GM19193 (cell line): ENCODE results near the gene CLEC17A.

Experiments used
- POLR2A ChIP-seq: IDR thresholded peaks from 4 replicates; pipeline ENCODE4 v1.6.1; 2011; ENCODE audit not compliant: insufficient read depth, insufficient read length; ENCODE audit errors: extremely low read depth

The CLEC17A gene

DNA sequence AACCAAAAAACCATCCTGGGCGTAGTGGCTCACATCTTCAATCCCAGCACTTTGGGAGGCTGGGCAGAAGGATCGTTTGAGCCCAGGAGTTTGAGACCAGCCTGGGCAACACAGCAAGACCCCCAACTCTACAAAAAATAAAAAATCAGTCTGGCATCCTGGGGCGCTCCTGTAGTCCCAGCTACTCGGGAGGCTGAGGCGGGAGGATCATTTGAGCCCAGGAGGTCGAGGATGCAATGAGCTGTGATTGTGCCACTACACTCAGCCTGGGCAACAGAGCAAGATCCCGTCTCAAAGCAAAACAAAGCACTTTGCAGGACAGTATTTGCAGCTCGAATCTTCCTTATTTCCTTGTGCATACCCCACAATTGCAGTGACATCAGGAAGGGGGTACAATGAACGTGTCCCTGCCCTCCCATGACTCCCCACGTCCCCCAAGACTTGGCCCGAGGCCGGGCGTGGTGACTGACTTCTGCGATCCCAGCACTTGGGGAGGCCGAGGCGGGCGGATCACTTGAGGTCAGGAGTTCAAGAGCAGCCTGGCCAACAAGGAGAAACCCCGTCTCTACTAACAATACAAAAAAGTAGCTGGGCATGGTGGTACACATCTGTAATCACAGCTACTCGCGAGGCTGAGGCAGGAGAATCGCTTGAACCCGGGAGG, 11.9 kb upstream of the CLEC17A start:
- TF ChIP-seq POLR2A, result no peak

DNA sequence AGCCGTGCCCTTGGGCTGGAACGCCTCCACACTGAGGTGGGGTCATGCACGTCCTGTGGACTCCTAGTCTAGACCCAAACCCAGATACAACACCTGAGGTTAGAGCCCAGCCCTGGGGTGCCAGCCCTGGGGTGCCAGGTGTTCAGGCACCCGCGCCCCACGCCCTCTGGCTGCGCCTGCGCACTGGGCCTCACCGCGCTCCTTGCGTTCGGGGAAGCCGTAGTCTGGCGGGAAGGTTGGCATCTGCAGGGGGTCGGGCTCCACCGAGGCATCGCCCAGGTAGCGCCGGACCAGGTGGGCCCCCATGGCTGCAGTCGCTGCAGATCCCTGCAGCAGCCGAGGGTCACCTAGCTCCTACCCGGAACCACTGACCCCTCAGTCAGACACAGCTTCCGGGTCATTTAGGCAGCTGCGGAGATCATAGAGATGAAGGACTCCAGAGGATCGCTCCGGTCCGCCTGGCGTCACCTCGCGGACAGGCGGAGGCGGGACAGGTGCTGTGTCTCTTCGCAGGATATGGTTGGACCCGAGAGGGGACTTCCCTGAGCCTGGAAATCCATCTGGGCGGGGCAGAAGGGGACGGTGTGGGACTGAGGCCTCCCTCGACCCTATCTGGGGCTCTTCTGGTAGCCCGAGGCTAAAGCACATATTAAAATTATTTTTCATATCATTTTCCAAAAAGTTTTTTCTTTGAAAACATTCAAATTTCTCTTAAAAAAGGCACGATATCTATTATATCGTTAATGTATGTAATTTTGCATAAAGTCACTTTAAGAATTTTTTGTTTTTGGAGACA, 11.0 kb upstream of the CLEC17A start, which contains the start of gene NDUFB7:
Gene NDUFB7, minus strand, starts transcription at position 372 of the 796 bp plus-strand sequence. Its CDS starts 66 bp downstream, at position 306.
- peak; percentile 87 for TF ChIP-seq POLR2A

DNA sequence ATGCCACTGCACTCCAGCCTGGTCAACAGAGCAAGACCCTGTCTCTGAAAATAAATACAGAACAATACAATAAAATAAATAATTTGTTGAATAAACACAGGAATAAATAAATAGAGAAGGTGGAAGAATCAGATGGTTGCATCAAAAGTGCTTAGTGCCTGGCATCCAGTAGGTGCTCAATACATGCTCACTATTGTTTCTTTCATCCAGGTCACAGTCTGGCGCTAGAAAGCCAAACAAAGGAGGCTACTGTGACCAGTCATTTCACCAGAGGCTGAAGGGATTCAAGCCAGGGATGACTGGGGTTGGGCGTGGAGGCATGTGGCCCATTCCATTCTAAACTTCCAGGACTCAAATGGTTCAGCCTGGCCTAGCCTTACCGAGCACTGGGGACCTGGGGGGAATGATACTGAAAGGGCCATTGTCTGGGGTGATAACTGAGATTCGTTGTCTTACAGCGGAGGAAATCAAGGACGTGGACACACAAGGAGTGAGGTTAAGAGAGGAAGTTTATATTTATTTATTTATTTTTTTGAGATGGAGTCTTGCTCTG, 7.4 kb upstream of the CLEC17A start:
- TF ChIP-seq POLR2A, result no peak

DNA sequence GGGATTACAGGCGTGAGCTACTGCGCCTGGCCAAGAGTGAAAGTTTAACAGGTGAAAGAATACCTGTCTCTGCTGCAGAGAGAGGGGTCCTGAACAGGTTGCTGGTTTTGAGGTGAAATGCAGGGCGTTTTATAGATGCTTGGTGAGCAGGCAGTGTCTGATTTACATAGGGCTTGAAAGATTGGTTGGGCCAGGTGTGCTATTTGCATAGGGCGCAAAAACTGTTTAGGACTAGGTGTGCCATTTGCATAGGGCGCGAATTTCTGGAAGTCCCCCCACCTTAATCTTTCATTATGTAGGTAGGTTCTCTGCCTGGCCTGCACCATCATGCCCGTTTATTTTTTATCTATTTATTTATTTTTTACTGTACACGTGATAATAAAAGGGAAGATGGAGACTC, 6.5 kb upstream of the CLEC17A start:
- TF ChIP-seq POLR2A, result no peak

DNA sequence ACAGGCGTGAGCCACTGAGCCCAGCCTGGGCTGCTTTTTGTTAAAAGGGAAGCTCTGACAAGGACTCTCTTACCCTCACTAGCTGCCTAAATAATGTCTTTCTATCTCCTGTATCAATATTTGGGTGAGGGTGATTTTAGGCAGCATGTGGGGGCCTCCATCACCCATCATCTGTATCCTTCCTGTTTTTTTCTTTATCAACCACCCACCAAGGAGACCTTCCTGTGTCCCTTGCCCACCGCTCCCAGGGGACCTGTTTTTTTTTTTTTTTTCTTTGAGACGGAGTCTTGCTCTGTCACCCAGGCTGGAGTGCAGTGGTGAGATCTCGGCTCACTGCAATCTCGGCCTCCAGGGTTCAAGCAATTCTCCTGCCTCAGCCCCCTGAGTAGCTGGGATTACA, 5.6 kb upstream of the CLEC17A start:
- no peak for TF ChIP-seq POLR2A

DNA sequence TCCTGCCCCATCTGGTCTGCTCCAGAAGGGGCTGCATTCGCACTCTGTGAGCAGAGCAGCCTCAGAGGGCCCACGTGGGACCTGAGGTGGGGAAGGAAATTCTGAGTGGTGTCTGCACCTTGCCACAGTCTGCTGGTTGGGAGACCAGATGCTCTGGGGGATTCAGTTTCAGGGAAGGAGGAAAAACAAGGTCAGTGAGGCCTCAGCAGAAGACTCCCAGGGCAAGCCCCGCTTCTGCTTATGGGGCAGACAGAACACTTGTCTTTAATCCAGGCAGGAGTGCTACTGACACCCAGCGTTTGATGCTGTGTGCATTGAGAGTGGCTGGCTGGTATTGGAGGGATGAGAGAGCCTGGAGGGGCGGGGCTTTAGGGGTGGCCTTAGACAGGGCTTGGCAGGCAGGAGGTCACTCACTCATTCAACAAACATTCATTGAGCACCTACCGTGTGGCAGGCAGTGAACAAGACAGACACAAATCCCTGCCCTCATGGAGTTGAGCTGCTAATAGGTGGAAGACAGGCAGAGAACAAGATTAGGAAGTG, 4.9 kb upstream of the CLEC17A start:
- TF ChIP-seq POLR2A, result peak; percentile 36

DNA sequence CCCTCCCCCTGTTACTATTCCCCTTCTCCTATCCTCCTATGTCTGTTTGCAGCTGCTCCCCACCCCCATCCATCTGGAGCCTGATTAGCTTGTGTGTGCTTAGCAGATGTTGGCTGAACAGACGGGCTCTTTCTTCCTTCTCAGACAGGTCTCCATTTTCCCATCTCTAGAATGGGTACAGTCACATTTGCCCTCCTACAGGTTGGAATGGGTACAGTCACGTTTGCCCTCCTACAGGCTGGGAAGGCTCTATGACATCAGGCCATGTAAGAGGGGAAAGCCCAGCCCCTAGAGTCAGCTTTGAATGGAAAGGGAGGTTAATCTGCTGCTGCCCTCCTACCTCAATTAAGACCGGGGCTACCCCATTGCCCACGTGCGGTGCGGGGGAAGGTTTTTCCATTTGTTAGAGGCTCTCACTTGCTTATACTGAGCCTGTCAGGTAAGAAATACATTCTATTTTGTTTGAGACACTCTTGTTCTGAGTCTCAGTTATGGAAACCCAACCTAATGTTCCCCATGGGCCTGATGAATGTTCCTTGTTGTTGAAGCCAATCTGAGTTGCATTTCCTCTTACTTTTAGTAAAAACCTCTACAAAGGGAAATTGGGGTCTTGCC, 2.2 kb upstream of the CLEC17A start:
- TF ChIP-seq POLR2A, result no peak

DNA sequence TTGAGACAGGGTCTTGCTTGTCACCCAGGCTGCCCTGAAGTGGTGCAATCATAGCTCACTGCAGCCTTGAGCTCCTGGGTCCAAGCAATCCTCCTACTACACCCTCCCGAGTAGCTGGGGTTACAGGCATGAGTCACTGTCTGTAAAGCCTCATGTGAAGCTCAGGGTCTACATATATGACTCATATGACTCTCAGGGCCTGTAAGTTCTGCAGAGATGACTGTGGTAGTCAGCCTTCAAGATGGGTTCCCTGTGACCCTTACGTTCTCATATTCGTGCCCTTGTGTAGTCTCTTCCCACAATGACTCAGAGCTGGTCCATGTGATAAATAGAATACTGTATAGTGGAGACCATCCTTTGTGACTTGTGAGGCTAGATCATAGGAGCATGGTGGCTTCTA, 2.3 kb downstream of the CLEC17A start:
- peak; percentile 6 for TF ChIP-seq POLR2A

DNA sequence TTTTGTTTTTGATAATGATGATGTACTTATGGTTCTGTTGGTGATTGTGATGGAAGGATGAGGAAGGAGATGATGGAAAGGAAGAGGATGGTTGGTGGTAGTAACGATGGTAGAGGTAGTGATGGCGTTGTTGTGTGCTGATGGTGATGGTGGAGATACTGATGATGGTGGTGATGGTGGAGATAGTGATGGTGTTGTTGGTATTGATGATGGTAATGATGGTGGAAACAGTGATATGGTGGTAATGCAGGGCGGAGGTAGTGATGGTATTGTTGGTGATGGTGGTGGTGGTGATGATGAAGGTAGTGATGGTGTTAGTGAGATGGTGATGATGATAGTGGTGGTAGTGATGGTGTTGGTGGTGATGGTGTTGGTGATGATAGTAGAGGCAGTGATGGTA, 12.7 kb downstream of the CLEC17A start:
- TF ChIP-seq POLR2A, result no peak

DNA sequence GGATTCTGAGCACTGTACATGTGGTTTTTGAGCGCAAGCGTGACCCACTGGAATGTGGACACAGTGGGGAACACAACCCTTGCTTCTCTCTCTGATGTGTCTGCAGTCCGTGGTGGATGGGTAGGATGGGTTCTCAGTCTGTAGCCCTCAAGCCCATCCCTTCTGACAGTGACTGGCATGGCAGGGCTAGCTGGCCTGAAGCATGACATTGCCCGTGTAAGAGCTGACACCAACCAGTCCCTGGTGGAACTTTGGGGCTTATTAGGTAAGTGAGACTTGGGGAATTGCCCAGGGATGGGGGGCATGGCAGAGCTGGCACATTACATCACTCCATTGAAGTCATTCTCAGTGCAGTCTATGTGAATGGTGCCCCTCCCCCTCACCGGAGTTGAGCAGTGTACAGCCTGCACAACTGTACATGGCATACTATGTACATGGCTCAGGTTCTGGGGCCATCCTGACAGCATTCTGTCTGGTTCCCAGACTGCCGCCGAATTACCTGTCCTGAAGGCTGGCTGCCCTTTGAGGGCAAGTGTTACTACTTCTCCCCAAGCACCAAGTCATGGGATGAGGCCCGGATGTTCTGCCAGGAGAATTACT, 16.8 kb downstream of the CLEC17A start:
- no peak for TF ChIP-seq POLR2A

DNA sequence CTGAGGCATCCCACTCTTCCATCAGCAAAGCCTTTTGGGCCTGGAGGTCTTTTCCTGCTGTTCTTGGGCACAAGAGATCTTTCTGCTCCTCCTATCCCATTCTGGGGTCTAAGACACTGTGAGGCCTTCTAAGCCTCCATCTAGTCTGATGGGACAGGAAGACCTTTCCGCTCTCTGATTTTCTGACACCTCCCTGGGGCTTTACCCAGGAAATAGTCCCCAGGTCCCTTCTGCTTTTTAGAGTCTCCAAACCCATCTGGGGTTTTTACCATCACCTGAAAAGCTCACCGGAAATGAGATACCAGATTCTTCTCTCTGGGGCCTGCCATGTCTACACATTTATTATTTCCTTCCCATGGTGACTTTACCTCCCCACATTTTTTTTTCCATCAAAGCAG, 21.1 kb downstream of the CLEC17A start:
- TF ChIP-seq POLR2A, result no peak

DNA sequence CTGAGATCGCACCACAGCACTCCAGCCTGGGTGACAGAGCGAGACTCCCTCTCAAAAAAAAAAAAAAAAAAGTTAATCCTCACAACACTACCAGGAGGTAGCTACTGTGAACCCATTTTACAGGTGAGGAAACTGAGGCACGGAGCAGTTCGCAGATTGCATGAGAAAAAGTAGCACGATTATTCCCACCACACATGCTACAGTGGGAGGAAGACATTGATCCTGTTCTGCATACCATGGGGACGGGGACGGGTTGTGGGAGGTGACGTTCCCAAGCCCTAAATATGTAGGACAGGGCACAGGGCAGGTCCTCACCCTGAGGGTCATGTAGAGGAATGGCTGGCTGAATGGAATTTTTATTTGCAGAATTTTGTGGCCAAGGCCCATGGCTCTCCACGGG, 23.7 kb downstream of the CLEC17A start:
- TF ChIP-seq POLR2A, result no peak

DNA sequence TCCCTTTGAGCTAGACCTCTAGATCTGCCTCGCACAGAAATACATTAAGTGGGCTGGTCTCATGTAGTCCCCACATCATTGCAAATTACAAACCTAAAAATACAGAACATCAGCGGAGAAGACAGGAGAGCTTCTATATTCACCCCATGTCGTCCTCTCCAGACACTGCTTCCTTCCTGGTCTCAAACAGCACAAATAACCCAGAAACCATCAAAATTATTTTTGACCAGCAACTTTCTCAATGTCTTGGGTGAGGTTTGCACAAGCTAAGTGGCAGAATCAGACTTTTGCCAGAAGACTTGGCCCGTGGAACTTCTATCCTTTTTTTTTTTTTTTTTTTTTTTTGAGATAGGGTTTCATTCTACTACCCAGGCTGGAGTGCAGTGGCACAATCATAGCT, 28.2 kb downstream of the CLEC17A start:
- TF ChIP-seq POLR2A, result no peak

DNA sequence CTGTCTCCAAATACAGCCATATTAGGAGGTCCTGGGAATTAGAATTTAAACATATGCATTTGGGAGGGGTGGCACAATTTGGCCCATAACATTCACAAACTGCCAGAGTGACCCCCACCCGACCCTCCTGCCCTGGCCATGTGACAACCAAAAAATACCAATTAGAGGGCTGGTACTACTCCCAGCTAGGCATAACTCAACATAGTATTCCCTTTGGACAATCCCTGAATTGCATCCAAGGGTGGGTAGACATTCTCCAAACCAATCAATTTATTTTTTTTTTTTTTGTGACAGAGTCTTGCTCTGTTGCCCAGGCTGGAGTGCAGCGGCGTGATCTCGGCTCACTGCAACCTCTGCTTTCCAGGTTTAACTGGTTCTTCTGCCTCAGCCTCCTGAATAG, 29.8 kb downstream of the CLEC17A start:
- TF ChIP-seq POLR2A, result no peak

DNA sequence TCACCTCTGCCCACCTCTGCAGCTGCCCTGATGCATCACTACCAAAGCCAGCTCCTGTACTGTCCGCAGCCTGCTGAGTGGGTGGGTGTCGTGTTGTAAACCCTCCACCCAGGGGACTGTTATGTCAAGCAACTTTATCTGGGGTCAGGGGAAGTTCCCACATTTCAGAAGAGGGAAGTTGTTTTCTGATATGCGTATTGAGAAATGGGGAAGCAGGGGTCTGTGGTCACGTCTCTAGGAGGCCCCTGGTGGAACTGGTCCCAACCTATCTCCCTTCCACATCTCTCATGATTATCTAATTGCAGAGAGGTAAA, 31.2 kb downstream of the CLEC17A start:
- peak; percentile 39 for TF ChIP-seq POLR2A
